ENCODE measurements around the gene MAGT1. TPM values are rescaled to one million over a fixed set of nuclear protein-coding genes. Genes with fewer than 3 reads are reported as not detected.
"Not testable (repeated sequence)": the region's sequence is repeated elsewhere in the genome, so short reads cannot be mapped to it uniquely, and the experiment has no call there.

MAGT1 gene
- total RNA-seq, 1 donor from 2014 or later, result 66.8 TPM

DNA sequence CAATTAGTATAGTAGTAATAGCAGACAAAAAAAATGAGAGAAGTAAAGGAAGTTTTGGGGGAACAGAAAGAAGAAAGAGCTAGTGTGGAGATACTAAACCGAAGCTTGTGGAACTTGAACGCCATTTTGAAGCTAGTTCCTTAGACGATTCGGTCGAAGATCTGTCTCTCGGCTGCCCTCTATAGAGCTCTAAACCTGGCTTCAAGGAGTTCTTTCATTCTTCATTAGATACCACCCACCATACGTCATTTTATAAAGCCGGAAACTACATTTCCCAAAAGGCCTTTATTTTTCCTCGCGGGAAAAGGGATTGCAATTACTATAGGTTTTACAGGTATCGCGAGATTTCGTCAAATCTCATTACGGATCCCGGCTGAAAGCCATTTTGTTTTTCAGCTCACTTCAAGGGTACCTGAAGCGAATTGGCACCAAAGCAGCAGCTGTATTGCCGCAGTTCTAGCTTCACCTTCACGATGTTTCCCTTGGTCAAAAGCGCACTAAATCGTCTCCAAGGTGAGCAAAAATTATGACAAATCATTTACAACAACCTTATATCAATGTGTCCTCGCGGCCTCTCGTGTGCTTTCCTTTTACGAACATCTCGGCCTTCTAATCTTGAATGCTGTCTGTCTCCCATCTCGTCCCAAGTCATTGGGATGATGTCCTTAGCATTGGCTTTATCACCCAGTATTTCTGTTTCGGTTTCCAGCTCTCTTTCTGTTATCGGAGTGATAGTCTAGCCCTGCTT, 4.0 kb upstream of the MAGT1 start, which contains the start of gene COX7B:
Gene COX7B, plus strand, starts transcription at position 388 of the 748 bp plus-strand sequence. Its CDS starts 86 bp downstream, at position 474.
- no peaks in the 10 kb centered on the region for H3K27me3 Mint-ChIP-seq (ENCODE audit: unreplicated experiment)
- TF ChIP-seq CTCF (IDR thresholded peaks at IDR 0.05), result peak; percentile 54
- H3K36me3 Mint-ChIP-seq (ENCODE audit: unreplicated experiment), result peaks cover 13% of the 10 kb centered on the region
- no peak for DNase-seq (ENCODE audit: extremely low spot score, unreplicated experiment)
- H3K4me3 Mint-ChIP-seq (ENCODE audit: unreplicated experiment), result peak within 1 kb of the TSS; percentile 83
- H3K4me1 Mint-ChIP-seq (ENCODE audit: unreplicated experiment), result peaks cover 16% of the 10 kb centered on the region
- peak within 1 kb of the TSS; percentile 92 for H3K27ac Mint-ChIP-seq (ENCODE audit: unreplicated experiment)
- peaks cover 7% of the 10 kb centered on the region for H3K9me3 Mint-ChIP-seq (ENCODE audit: unreplicated experiment)

GRCh38 chrX:77893713-77894112, 1.5 kb downstream of the MAGT1 start:
- peaks cover 9% of the 10 kb centered on the region for H3K9me3 Mint-ChIP-seq (ENCODE audit: unreplicated experiment)
- no peak overlapping the region for H3K27ac Mint-ChIP-seq (ENCODE audit: unreplicated experiment)
- H3K4me1 Mint-ChIP-seq (ENCODE audit: unreplicated experiment), result peaks cover 22% of the 10 kb centered on the region
- H3K4me3 Mint-ChIP-seq (ENCODE audit: unreplicated experiment), result peak overlapping the region; percentile 36
- no peak for DNase-seq (ENCODE audit: extremely low spot score, unreplicated experiment)
- H3K27me3 Mint-ChIP-seq (ENCODE audit: unreplicated experiment), result no peaks in the 10 kb centered on the region
- no peak for TF ChIP-seq CTCF (IDR thresholded peaks at IDR 0.05)
- H3K36me3 Mint-ChIP-seq (ENCODE audit: unreplicated experiment), result no peaks in the 10 kb centered on the region

DNA sequence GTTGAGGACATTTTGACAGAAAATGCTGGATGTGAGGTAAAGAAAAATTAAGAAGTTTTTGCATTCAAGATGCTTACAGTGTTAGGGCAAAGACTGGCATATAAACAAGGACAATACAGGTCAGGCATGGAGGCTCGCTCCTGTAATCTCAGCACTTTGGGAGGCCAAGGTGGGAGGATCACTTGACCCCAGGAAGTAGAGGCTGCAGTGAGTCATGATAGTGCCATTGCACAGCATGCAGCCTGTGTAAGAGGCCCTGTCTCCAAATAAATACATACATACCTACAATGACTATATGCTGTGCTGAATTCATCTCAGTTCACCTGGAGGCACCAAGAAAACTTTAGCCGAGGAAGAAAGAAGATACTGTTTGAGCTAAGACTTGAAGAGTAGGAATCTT, 2.3 kb downstream of the MAGT1 start:
- Mint-ChIP-seq H3K9me3 (ENCODE audit: unreplicated experiment) (peaks cover 9% of the 10 kb centered on the region), H3K4me3 (ENCODE audit: unreplicated experiment) (no peak overlapping the region), H3K36me3 (ENCODE audit: unreplicated experiment) (no peaks in the 10 kb centered on the region), H3K27ac (ENCODE audit: unreplicated experiment) (no peak overlapping the region), H3K4me1 (ENCODE audit: unreplicated experiment) (peaks cover 22% of the 10 kb centered on the region), H3K27me3 (ENCODE audit: unreplicated experiment) (no peaks in the 10 kb centered on the region)
- no peak for DNase-seq (ENCODE audit: extremely low spot score, unreplicated experiment)
- no peak for TF ChIP-seq CTCF (IDR thresholded peaks at IDR 0.05)

GRCh38 chrX:77881418-77881817, 13.8 kb downstream of the MAGT1 start:
- H3K27ac Mint-ChIP-seq (ENCODE audit: unreplicated experiment); H3K27me3 Mint-ChIP-seq (ENCODE audit: unreplicated experiment); DNase-seq (ENCODE audit: extremely low spot score, unreplicated experiment); H3K9me3 Mint-ChIP-seq (ENCODE audit: unreplicated experiment); H3K4me1 Mint-ChIP-seq (ENCODE audit: unreplicated experiment); H3K36me3 Mint-ChIP-seq (ENCODE audit: unreplicated experiment); H3K4me3 Mint-ChIP-seq (ENCODE audit: unreplicated experiment): not testable (repeated sequence)

GRCh38 chrX:77875372-77875771, 19.9 kb downstream of the MAGT1 start:
- Mint-ChIP-seq H3K4me1 (ENCODE audit: unreplicated experiment) (no peaks in the 10 kb centered on the region), H3K36me3 (ENCODE audit: unreplicated experiment) (peaks cover 8% of the 10 kb centered on the region), H3K27me3 (ENCODE audit: unreplicated experiment) (no peaks in the 10 kb centered on the region), H3K27ac (ENCODE audit: unreplicated experiment) (no peak overlapping the region), H3K4me3 (ENCODE audit: unreplicated experiment) (no peak overlapping the region), H3K9me3 (ENCODE audit: unreplicated experiment) (peaks cover 11% of the 10 kb centered on the region)
- TF ChIP-seq CTCF (IDR thresholded peaks at IDR 0.05), result no peak
- no peak for DNase-seq (ENCODE audit: extremely low spot score, unreplicated experiment)

DNA sequence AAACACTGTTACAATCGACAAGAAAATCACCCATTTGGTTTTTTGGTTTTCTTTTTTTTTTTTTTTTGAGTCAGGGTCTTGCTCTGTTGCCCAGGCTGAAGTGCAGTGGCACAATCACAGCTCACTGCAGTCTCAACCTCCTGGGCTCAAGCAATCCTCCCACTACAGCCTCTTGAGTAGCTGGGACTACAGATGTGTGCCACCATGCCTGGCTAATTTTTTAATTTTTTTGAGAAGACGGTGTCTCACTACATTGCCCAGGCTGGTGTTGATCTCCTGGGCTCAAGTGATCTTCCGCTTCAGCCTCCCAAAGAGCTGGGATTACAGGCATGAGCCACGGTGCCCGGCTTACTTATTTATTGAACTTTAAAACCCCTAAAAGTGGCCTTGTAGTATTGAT, 63.7 kb downstream of the MAGT1 start:
- H3K9me3 Mint-ChIP-seq (ENCODE audit: unreplicated experiment); H3K27ac Mint-ChIP-seq (ENCODE audit: unreplicated experiment); H3K27me3 Mint-ChIP-seq (ENCODE audit: unreplicated experiment); H3K4me3 Mint-ChIP-seq (ENCODE audit: unreplicated experiment); H3K4me1 Mint-ChIP-seq (ENCODE audit: unreplicated experiment); DNase-seq (ENCODE audit: extremely low spot score, unreplicated experiment): not testable (repeated sequence)
- H3K36me3 Mint-ChIP-seq (ENCODE audit: unreplicated experiment), result peaks cover 13% of the 10 kb centered on the region

DNA sequence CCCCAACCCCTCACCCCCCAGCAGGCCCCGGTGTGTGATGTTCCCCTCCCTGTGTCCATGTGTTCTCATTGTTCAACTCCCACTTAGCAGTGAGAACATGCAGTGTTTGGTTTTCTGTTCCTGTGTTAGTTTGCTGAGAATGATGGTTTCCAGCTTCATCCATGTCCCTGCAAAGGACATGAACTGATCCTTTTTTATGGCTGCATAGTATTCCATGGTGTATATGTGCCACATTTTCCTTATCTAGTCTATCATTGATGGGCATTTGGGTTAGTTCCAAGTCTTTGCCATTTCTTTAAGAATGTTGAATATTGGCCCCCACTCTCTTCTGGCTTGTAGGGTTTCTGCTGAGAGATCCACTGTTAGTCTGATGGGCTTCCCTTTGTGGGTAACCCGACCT, 73.2 kb downstream of the MAGT1 start:
- peaks cover 14% of the 10 kb centered on the region for H3K36me3 Mint-ChIP-seq (ENCODE audit: unreplicated experiment)
- not testable (repeated sequence) for H3K27me3 Mint-ChIP-seq (ENCODE audit: unreplicated experiment); H3K4me3 Mint-ChIP-seq (ENCODE audit: unreplicated experiment); H3K4me1 Mint-ChIP-seq (ENCODE audit: unreplicated experiment); H3K27ac Mint-ChIP-seq (ENCODE audit: unreplicated experiment); DNase-seq (ENCODE audit: extremely low spot score, unreplicated experiment)
- H3K9me3 Mint-ChIP-seq (ENCODE audit: unreplicated experiment), result peaks cover 20% of the 10 kb centered on the region
